Cardiac muscle cell (in vitro differentiated cells and primary cell): ENCODE results near the gene PIP5K1C. TPM values are rescaled to one million over a fixed set of nuclear protein-coding genes. Genes with fewer than 3 reads are reported as not detected.

Experiments
- DNase-seq, 2 donors: peaks; one replicate each; pipeline versions ENCODE4 v3.0.0 to v3.0.0-alpha.2; 2010 to 2017; ENCODE audit warnings: low read depth in 1 of 2, low spot score in 1 of 2
- H3K27ac ChIP-seq: fragments of 200-600 bp; sonication (generic); 2 replicates; pipeline ENCODE4 v1.5.1; 2016
- H3K27me3 ChIP-seq: fragments of 200-600 bp; sonication (generic); 2 replicates; pipeline ENCODE4 v1.6.0; 2016; ENCODE audit warnings: control low read depth
- H3K36me3 ChIP-seq: fragments of 200-600 bp; sonication (generic); 2 replicates; pipeline ENCODE4 v1.5.1; 2016; ENCODE audit warnings: control low read depth
- H3K4me1 ChIP-seq: fragments of 200-600 bp; sonication (generic); 2 replicates; pipeline ENCODE4 v1.8.1; 2017; ENCODE audit warnings: low read depth, mild to moderate bottlenecking, mixed run types
- H3K4me3 ChIP-seq: fragments of 200-600 bp; sonication (generic); 2 replicates; pipeline ENCODE4 v1.5.1; 2016; ENCODE audit warnings: mild to moderate bottlenecking
- H3K9me3 ChIP-seq: fragments of 200-600 bp; sonication (generic); 2 replicates; pipeline ENCODE4 v1.5.1; 2017; ENCODE audit warnings: low read depth, mild to moderate bottlenecking, control low read depth
- polyA plus RNA-seq: library from polyadenylated mRNA; unstranded; fragments of >200 nt; fragmentation: Nextera tagmentation; extraction: Ambion mirVana; gene quantifications from 2 replicates; pipeline ENCODE4 v1.2.1, GENCODE V29; 2016
- total RNA-seq: library from RNA; depleted of rRNA; stranded (reverse); fragments of >200 nt; gene quantifications from 2 replicates; pipeline ENCODE4 v1.2.3, GENCODE V29; 2016
- TF ChIP-seq, protein P1 (sequence below): IDR thresholded peaks from 2 replicates; pipeline ENCODE4 v1.5.1; 2012; ENCODE audit warnings: low read depth, mild to moderate bottlenecking, low read length

Gene PIP5K1C
- total and polyA plus RNA-seq, 2 experiments from 2014 or later = 21.0 to 28.4 TPM

DNA sequence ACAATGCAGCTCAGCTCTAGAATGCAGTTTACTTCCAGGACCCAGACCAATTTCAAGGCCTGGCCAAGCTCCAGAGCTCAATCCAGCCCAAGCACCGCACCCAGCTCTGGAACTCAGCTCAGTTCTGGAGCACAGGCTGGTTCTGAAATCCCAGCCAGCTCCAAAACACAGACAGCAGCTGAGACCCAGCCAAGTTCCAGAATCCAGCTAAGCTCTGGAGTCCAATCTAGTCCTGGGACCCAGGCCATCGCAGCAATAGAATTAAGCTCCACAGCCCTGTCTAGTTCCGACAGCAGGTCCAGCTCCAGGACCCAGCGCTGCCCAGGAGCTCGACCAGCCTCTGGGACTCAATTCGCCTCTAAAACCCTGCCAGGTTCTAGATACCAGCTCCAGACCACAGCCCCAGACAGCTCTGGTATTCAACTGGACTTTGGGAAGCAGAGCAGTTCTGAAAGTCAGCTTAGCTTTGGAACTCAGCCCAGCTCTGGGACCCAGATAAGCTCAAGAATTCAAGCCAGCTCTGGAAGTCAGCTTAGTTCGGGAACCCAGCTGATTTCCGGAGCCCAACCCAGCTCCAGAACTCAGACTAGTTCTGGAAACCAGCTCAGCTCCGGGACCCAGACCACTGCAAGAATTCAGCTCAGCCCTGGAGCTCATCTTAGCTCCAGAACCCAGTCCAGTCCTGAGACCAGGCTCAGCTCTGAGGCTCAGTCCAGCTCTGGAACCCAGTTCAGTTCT is 108.2 kb downstream of the PIP5K1C start:
- TF ChIP-seq, protein P1, sequence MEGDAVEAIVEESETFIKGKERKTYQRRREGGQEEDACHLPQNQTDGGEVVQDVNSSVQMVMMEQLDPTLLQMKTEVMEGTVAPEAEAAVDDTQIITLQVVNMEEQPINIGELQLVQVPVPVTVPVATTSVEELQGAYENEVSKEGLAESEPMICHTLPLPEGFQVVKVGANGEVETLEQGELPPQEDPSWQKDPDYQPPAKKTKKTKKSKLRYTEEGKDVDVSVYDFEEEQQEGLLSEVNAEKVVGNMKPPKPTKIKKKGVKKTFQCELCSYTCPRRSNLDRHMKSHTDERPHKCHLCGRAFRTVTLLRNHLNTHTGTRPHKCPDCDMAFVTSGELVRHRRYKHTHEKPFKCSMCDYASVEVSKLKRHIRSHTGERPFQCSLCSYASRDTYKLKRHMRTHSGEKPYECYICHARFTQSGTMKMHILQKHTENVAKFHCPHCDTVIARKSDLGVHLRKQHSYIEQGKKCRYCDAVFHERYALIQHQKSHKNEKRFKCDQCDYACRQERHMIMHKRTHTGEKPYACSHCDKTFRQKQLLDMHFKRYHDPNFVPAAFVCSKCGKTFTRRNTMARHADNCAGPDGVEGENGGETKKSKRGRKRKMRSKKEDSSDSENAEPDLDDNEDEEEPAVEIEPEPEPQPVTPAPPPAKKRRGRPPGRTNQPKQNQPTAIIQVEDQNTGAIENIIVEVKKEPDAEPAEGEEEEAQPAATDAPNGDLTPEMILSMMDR = no peak
- peaks cover 10% of the 10 kb centered on the region for H3K27me3 ChIP-seq
- DNase-seq = peak in 1 of 2 donors; percentile 40

DNA sequence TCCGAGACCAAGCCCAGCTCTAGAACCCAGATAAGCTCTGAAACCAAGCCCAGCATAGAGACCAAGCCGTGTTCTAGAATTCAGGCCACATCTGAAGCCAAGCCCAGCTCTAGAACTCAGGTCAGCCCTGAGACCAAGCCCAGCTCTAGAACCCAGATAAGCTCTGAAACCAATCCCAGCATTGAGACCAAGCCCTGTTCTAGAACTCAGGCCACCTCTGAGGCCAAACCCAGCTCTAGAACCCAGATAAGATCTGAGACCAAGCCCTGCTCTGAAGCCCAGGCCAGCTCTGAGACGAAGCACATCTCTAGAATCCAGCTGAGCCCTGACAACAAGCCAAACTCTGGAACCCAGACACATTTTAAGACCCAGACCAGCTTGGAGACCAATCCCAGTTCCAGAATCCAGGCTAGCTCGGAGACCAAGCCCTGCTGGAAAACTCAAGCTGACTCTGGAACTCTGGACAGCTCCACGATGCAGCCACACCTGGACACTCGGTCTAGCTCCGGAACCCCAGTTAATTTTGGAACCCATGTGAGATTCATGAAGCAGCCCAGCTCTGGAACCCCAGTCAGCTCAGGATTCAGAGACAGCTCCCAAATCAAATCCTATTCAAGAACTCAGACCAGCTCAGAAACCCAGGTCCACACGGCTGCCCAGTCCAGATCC is 109.1 kb downstream of the PIP5K1C start:
- no peak for DNase-seq
- Histone ChIP-seq H3K4me1 (no peaks in the 10 kb centered on the region), H3K9me3 (no peaks in the 10 kb centered on the region), H3K27ac (no peak overlapping the region), H3K4me3 (no peak overlapping the region), H3K36me3 (no peaks in the 10 kb centered on the region), H3K27me3 (peaks cover 19% of the 10 kb centered on the region)
- TF ChIP-seq, protein P1 = no peak

More for the DNA sequence above, 108.2 kb downstream of the PIP5K1C start:
- H3K4me1 ChIP-seq = no peaks in the 10 kb centered on the region
- no peak overlapping the region for H3K4me3 ChIP-seq
- no peak overlapping the region for H3K27ac ChIP-seq
- no peaks in the 10 kb centered on the region for H3K36me3 ChIP-seq
- H3K9me3 ChIP-seq = no peaks in the 10 kb centered on the region

DNA sequence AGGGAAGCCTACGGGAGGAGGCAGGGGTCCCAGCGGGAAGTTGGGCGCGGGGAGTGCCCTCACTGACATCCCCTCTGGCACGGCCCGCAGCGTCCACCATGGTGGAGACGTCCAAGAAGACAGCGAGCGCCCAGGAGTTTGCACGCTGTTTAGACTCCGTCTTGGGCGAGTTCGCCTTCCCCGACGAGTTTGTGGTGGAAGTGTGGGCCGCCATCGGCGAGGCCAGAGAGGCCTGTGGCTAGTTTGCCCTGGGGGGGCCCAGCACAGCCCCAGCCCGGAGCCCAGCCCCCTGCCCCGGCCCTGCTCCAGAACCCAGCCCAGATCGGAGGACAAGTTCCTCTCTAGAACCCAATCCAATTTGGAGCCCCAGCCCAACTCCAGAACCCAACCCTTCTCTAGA is 110.3 kb downstream of the PIP5K1C start:
- TF ChIP-seq, protein P1 = no peak
- no peaks in the 10 kb centered on the region for H3K9me3 ChIP-seq
- DNase-seq = no peak
- H3K27me3 ChIP-seq = peaks cover 30% of the 10 kb centered on the region
- H3K4me3 ChIP-seq = no peak overlapping the region
- no peaks in the 10 kb centered on the region for H3K36me3 ChIP-seq
- H3K4me1 ChIP-seq = no peaks in the 10 kb centered on the region
- H3K27ac ChIP-seq = no peak overlapping the region

DNA sequence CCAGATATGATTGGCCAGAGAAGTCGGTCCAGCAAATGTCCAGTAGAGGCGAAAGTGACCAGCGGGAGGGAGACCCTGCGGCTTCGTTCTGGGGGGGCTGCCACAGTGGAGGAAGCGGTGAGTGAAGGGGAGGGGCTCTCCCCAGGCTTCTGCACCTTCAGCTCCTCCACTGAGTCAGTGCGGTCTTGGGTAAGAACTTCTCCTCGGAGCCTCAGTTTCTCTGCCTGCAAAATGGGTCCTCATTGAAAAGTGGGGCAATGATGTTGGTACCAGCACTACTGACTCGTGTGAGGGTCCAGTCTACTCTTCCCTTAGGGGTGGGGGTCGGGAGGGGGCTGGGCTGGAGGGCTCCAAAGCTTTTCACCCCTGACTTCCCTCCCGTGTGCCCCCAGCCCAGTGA is 110.8 kb downstream of the PIP5K1C start:
- Histone ChIP-seq H3K36me3 (no peaks in the 10 kb centered on the region), H3K4me3 (no peak overlapping the region), H3K4me1 (no peaks in the 10 kb centered on the region), H3K9me3 (no peaks in the 10 kb centered on the region), H3K27me3 (peaks cover 36% of the 10 kb centered on the region), H3K27ac (no peak overlapping the region)
- DNase-seq = no peak
- TF ChIP-seq, protein P1 = no peak

DNA sequence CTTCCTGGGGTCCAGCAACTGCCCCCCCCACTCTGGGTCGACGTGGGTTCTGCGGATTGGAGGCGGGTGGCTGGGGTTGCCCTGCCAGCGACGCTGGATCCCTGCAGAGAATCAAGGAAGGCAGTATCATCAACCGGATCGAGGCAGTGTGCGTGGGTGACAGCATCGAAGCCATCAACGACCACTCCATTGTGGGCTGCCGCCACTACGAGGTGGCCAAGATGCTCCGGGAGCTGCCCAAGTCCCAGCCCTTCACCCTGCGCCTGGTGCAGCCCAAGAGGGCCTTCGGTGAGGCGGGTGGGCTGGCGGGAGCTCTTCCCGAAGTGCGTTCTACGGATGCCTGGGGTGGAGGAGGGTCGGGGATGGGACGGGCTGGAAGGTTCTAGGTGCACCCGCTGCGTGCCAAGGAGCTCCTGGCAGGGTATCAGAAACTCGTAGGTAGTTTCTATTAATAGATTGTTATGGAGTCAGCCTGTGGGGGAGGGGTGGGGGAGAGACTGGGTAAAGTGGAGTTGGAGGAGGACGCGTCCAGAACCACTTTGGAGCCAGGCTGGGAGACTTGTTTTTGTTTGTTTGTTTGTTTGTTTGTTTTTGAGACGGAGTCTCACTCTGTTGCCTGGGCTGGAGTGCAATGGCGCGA is 113.4 kb downstream of the PIP5K1C start:
- no peaks in the 10 kb centered on the region for H3K36me3 ChIP-seq

More for the DNA sequence above, 113.4 kb downstream of the PIP5K1C start:
- H3K4me3 ChIP-seq = no peak overlapping the region
- peaks cover 41% of the 10 kb centered on the region for H3K27me3 ChIP-seq
- DNase-seq = no peak
- no peak overlapping the region for H3K27ac ChIP-seq
- TF ChIP-seq, protein P1 = no peak
- H3K9me3 ChIP-seq = no peaks in the 10 kb centered on the region
- no peaks in the 10 kb centered on the region for H3K4me1 ChIP-seq
